Stimulated activated CD8-positive, alpha-beta memory T cell treated with anti-CD3 and anti-CD28 coated beads, Interleukin-7, amount 100 ng/mL, for 48 hours (primary cell): ENCODE measurements around the gene AK9.

Experiments
- DNase-seq, 2 donors: peaks; one replicate each; pipeline ENCODE4 v3.0.0-alpha.2; 2020; ENCODE audit warnings: low read depth in 1 of 2; ENCODE audit errors: extremely low read depth in 1 of 2

The AK9 gene

DNA sequence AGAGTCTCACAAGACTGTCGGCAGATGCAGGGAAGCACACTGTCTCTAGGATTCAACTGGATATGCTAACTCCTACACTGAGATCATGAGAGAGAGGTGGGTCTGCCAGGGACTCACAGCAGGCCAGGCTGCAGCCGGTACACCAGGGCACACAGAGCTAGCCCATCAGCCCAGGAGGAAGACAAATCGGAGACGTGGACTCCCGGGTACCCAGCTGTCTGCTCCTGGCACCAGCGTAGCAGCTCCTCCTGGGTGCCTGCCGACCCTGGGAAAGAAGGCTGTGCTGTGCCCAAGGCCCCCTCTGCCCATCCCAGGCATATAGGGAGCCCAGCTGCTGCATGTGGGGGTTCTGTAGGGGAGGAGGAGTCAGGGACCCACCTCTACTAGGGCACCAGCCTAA lies 242.4 kb downstream of the AK9 start:
- DNase-seq: no peak

DNA sequence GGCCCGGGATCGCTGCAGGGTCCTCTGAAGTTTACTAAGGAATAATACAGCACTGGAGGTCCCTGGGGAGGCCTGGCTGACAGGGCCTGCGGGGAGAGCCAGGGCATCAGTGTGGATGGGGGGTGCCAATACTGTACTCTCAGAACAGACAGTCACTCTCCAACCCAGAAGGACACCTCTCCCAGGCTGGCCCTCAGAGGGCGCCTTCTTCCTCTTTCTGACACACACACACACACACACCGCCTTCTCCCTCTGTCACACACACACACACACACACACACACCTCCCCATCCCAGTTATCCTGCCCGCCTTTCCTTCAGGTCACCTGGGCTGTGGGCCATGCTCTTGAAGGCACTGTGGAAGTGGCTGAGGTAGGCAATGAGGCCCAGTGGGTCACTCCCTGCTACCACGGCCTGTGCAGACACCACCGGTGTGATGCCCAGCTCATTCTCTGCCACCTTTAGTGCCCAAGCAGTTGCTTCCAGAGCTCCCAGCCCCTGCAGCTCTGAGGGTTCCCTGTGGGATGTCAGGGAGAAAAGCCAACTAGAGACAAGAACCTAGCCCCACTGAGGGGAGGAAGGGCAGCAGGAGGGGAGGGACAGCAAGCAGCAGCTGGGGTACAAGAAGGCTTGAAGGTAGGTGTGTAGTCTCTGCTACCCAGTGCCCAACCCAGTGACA lies 243.0 kb downstream of the AK9 start:
- DNase-seq: no peak

DNA sequence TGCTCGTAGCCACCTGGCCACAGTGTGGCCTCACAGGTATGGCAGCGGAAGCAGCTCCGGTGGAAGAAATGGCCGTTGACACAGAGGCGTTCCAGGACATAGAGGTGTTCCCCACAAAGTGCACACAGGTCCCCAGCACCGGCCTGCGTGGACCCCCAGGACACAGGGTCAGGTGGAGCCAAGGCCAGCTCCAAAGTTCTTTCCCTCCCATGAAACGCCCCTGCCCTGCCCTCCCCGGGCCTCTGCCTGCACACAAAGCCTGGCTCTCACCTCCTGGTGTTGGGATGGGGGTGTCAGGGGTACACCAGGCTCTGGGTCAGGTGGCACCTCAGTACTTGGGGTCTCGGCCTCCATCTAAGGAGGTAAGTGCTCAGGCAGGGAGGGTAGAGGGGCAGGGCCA lies 243.9 kb downstream of the AK9 start:
- DNase-seq: no peak

DNA sequence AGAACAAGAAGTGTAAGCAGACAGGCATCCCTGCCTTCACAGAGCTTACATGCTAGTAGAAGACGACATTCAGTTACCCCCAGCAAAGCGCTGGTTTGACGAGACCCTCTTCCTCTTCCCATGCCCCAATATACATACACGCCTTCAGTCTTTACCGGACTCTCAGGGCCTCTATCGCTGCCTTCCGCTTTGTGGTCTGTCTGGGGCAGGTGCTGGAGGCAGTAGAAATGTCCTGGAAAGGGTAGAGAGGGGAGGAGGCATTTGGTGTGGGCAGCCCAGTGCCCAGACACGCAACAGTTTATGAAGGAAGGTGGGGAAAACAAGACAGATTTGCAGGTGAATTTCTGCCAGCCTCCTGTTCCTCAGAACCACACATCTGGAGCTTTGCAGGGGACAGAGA lies 244.5 kb downstream of the AK9 start:
- no peak for DNase-seq

DNA sequence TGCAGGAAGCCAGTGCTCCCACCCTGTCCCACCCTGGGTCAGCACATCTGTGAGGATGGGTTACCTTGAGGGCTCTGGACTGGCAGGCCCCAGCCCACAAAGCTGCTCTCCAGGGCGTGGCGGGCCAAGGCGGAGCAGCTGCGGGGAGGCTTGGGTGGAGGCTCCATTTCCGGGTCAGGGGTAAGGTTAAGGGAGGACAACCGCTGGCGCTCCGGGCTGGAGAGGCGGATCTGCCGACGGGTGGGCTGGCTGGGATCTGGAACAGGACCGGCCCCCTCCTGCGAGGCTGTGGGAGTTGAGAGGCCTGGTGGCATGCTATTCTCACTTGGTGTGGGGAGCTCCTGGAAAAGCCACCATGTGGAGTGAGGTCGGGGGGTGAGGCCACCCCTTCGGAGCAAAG lies 244.9 kb downstream of the AK9 start:
- DNase-seq: no peak

DNA sequence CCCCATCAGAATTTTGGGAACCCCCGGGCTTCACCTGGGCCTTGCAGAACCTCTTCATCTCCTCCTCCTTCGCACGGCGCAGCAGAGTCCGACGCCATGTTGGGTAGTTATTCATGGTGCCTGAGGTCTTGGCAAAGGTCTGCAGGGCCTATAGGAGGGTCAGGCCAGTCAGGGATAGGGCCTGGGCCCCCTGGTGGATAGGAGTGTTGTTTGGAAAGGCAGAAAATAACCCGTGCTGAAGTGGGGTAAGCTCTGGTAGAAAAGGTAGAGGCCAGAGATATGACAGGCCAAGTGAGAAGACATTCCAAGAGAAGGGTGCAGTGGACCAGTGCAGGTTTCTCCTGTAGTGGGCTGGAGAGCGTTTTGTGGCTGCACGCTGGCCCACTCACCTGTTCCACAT lies 245.6 kb downstream of the AK9 start:
- no peak for DNase-seq

DNA sequence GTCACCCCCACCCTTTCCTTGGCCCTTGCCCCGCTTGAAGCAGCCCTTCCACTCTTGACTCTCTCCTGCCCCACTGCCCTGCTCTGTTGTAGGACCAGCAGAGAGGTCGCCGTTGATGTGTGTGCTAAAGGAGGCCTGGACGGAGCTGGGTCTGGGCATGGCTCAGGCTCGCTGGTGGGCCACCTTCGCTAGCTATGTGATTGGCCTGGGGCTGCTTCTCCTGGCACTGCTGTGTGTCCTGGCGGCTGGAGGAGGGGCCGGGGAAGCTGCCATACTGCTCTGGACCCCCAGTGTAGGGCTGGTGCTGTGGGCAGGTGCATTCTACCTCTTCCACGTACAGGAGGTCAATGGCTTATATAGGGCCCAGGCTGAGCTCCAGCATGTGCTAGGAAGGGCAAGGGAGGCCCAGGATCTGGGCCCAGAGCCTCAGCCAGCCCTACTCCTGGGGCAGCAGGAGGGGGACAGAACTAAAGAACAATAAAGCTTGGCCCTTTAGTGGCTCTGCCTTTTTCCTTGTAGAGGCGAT lies 247.5 kb downstream of the AK9 start:
- no peak for DNase-seq
